Measurements from ENCODE around the gene GALNTL6. TPM values are rescaled to one million over a fixed set of nuclear protein-coding genes. Genes with fewer than 3 reads are reported as not detected.

GALNTL6 gene
- total and polyA plus RNA-seq, 9 of the 15 experiments (the other 6 are each of a cell fraction or from before 2014, with no cell fraction given), result 0.18 to 0.50 (median 0.29) TPM

DNA sequence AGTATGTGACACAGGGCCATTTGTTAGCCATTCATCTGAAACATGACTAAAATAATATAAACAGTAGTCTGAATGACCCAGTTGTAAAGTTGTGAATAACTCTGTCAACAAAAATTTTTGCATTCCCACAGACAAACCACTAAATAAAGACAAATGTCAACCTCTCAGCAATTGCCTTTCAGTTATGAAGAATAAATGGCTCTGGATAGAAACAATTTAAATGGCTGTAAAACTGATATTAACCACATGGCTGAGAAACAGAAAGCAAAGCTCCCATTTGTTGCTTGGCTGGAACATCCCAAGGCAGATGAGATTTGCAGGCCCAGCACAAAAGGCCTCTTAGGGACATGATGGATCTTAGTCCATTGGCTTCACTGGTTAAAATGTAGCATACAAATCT, 296.3 kb downstream of the GALNTL6 start:
- Histone ChIP-seq H3K36me3 (ENCODE audit: control insufficient read depth, insufficient read depth, low read length) (no peaks in the 10 kb centered on the region), H3K4me3 (no peak overlapping the region), H3K4me1 (replicated peaks in 1 of 2; ENCODE audit: control insufficient read depth in 2 of 2, insufficient read depth in 2 of 2, low read length in 2 of 2) (no peaks in the 10 kb centered on the region), H3K9ac (ENCODE audit: insufficient read depth in 1 of 2, low read depth in 2 of 2, low read length in 2 of 2) (no peak overlapping the region), H4K20me1 (replicated peaks; ENCODE audit: control insufficient read depth, insufficient read depth, low read length) (no peaks in the 10 kb centered on the region), H3K9me3 (replicated peaks; ENCODE audit: control insufficient read depth, insufficient read depth, low read depth, low read length) (no peaks in the 10 kb centered on the region), H2AFZ (ENCODE audit: low read depth, low read length) (no peak overlapping the region), H3K27me3 (ENCODE audit: control insufficient read depth in 2 of 2, insufficient read depth in 2 of 2, low read length in 2 of 2) (no peaks in the 10 kb centered on the region), H3K9me1 (ENCODE audit: control insufficient read depth, insufficient read depth, low read length) (no peaks in the 10 kb centered on the region), H3K27ac (ENCODE audit: extremely low read depth, low read depth, low read length) (no peak overlapping the region), H3K79me2 (ENCODE audit: control insufficient read depth, insufficient read depth, low read length) (no peaks in the 10 kb centered on the region), H3K4me2 (ENCODE audit: insufficient read depth, low read length) (no peak overlapping the region)
- DNase-seq (ENCODE audit: extremely low read depth in 1 of 4, low spot score in 3 of 4) (no peak), ATAC-seq (no peak), FAIRE-seq (no peak)
- no peak for TF ChIP-seq ZBTB7A (IDR thresholded peaks at IDR 0.05; ENCODE audit: borderline replicate concordance, control insufficient read depth, low read depth, low read length)
- no peak for TF ChIP-seq MYNN (IDR thresholded peaks at IDR 0.05)
- no peak for TF ChIP-seq MYNN (CRISPR knock-in tag; IDR thresholded peaks at IDR 0.05)
- no peak for TF ChIP-seq SNIP1 (IDR thresholded peaks at IDR 0.05; ENCODE audit: low read depth)
- TF ChIP-seq, protein P1, sequence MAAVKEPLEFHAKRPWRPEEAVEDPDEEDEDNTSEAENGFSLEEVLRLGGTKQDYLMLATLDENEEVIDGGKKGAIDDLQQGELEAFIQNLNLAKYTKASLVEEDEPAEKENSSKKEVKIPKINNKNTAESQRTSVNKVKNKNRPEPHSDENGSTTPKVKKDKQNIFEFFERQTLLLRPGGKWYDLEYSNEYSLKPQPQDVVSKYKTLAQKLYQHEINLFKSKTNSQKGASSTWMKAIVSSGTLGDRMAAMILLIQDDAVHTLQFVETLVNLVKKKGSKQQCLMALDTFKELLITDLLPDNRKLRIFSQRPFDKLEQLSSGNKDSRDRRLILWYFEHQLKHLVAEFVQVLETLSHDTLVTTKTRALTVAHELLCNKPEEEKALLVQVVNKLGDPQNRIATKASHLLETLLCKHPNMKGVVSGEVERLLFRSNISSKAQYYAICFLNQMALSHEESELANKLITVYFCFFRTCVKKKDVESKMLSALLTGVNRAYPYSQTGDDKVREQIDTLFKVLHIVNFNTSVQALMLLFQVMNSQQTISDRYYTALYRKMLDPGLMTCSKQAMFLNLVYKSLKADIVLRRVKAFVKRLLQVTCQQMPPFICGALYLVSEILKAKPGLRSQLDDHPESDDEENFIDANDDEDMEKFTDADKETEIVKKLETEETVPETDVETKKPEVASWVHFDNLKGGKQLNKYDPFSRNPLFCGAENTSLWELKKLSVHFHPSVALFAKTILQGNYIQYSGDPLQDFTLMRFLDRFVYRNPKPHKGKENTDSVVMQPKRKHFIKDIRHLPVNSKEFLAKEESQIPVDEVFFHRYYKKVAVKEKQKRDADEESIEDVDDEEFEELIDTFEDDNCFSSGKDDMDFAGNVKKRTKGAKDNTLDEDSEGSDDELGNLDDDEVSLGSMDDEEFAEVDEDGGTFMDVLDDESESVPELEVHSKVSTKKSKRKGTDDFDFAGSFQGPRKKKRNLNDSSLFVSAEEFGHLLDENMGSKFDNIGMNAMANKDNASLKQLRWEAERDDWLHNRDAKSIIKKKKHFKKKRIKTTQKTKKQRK (IDR thresholded peaks at IDR 0.05; ENCODE audit: borderline replicate concordance, low read depth, low read length), result no peak
- no peak for TF ChIP-seq MYC (IDR thresholded peaks at IDR 0.05; ENCODE audit: low read depth, low read length)
- no peak for TF ChIP-seq MYC (CRISPR knock-in tag; IDR thresholded peaks at IDR 0.05; ENCODE audit: borderline replicate concordance, low read depth)
- no peak for TF ChIP-seq SNRNP70 (optimal IDR thresholded peaks at IDR 0.05; ENCODE audit: low read depth, low read length)
- TF ChIP-seq, protein P2, sequence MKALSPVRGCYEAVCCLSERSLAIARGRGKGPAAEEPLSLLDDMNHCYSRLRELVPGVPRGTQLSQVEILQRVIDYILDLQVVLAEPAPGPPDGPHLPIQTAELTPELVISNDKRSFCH (CRISPR knock-in tag; IDR thresholded peaks at IDR 0.05), result no peak
- TF ChIP-seq, protein P2 (tag; IDR thresholded peaks at IDR 0.05), result no peak
- no peak for TF ChIP-seq MTA1 (IDR thresholded peaks at IDR 0.05; ENCODE audit: borderline replicate concordance)
- TF ChIP-seq, protein P3, sequence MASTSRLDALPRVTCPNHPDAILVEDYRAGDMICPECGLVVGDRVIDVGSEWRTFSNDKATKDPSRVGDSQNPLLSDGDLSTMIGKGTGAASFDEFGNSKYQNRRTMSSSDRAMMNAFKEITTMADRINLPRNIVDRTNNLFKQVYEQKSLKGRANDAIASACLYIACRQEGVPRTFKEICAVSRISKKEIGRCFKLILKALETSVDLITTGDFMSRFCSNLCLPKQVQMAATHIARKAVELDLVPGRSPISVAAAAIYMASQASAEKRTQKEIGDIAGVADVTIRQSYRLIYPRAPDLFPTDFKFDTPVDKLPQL (IDR thresholded peaks at IDR 0.05; ENCODE audit: extremely low read depth, insufficient read length), result no peak
- TF ChIP-seq TAL1 (IDR thresholded peaks at IDR 0.05), result no peak
- no peak for TF ChIP-seq ZNF75A (CRISPR knock-in tag; IDR thresholded peaks at IDR 0.05)
- ChIA-PET POLR2A (no interaction called here), CTCF (ENCODE audit: low intra/inter-chr PET ratio) (no interaction called here)
- intact Hi-C loops (cut with micrococcal nuclease) (no loop called here), in situ Hi-C loops (cut with MboI) (no loop called here)
- BruUV-seq (replicated peaks), result no TSS peak

All from K562 (cell line).